Vagina (tissue), 2 donors: Measurements from ENCODE around the gene APRT. TPM values are rescaled to one million over a fixed set of nuclear protein-coding genes. Genes with fewer than 3 reads are reported as not detected.

ENCODE experiments used
- DNase-seq, 2 donors: peaks; one replicate each; pipeline ENCODE4 v3.0.0-alpha.2; 2017; ENCODE audit errors: extremely low spot score in 2 of 2
- H3K27ac ChIP-seq: fragments of 200-600 bp; sonication (generic); one replicate; pipeline ENCODE4 v1.5.1; 2019
- H3K27me3 ChIP-seq: fragments of 200-600 bp; sonication (generic); one replicate; pipeline ENCODE4 v1.5.1; 2019
- H3K36me3 ChIP-seq, 2 donors: fragments of 200-600 bp; sonication (generic); one replicate each; pipeline ENCODE4 v1.5.1; 2017 to 2019
- H3K4me1 ChIP-seq: fragments of 200-600 bp; sonication (generic); one replicate; pipeline ENCODE4 v1.5.1; 2019
- H3K4me3 ChIP-seq, 2 donors: fragments of 200-600 bp; sonication (generic); 1 replicate in 1 of 2; 2 replicates in 1 of 2; pipeline ENCODE4 v1.5.1; 2016 to 2019
- H3K9me3 ChIP-seq: fragments of 200-600 bp; sonication (generic); one replicate; pipeline ENCODE4 v1.5.1; 2019
- CTCF ChIP-seq, 3 experiments: fragments of 450-650 bp in 2 of 3; fragments of 200-600 bp in 1 of 3; sonication (generic) in 1 of 3; IDR thresholded peaks; one replicate each; pipeline ENCODE4 v1.5.1; 2017 to 2019; ENCODE audit warnings: antibody characterized with exemption in 3 of 3, mild to moderate bottlenecking in 2 of 3, moderate library complexity in 2 of 3
- POLR2A ChIP-seq, 2 donors: fragments of 450-650 bp; IDR thresholded peaks; one replicate each; pipeline ENCODE4 v1.6.1; 2017; ENCODE audit warnings: antibody characterized with exemption in 2 of 2, mild to moderate bottlenecking in 2 of 2, moderate library complexity in 2 of 2
- POLR2AphosphoS5 ChIP-seq, 2 donors: sonication (generic); formaldehyde crosslinking; IDR thresholded peaks; one replicate each; pipeline ENCODE4 v1.9.0; 2017; ENCODE audit warnings: antibody characterized with exemption in 2 of 2, mild to moderate bottlenecking in 2 of 2, low read depth in 1 of 2; ENCODE audit not compliant: insufficient read depth in 1 of 2
- intact Hi-C: fragments of 100-400 bp; cut with DNase I; formaldehyde crosslinking; loops from one replicate; pipeline ENCODE4 v1.15.1; 2023
- total RNA-seq: library from RNA; depleted of rRNA; stranded (reverse); fragments of >200 nt; gene quantifications from one replicate; pipeline ENCODE4 v1.2.3, GENCODE V29; 2016

The APRT gene
- total RNA-seq, 1 donor from 2014 or later, result 134 TPM

- Histone ChIP-seq H3K4me3 (no peak overlapping the region), H3K9me3 (no peaks in the 10 kb centered on the region), H3K27ac (no peak overlapping the region), H3K36me3 (no peaks in the 10 kb centered on the region), H3K4me1 (peaks cover 10% of the 10 kb centered on the region), H3K27me3 (no peaks in the 10 kb centered on the region)
- no peak for TF ChIP-seq CTCF (IDR thresholded peaks at IDR 0.05)
- no peak for TF ChIP-seq POLR2AphosphoS5 (IDR thresholded peaks at IDR 0.05; ENCODE audit: insufficient read depth in 1 of 2, low read depth in 1 of 2)
- no peak for TF ChIP-seq POLR2A (IDR thresholded peaks at IDR 0.05)
- DNase-seq, result no peak
- intact Hi-C loops, result no loop called here
These were observed 13.7 kb downstream of the APRT start for GRCh38 chr16:88798073-88798472.

- Histone ChIP-seq H3K27me3 (no peaks in the 10 kb centered on the region), H3K4me3 (no peak overlapping the region), H3K27ac (no peak overlapping the region), H3K36me3 (no peaks in the 10 kb centered on the region), H3K9me3 (no peaks in the 10 kb centered on the region), H3K4me1 (no peaks in the 10 kb centered on the region)
- no peak for DNase-seq
- intact Hi-C loops, result no loop called here
- no peak for TF ChIP-seq CTCF (IDR thresholded peaks at IDR 0.05)
- no peak for TF ChIP-seq POLR2AphosphoS5 (IDR thresholded peaks at IDR 0.05; ENCODE audit: insufficient read depth in 1 of 2, low read depth in 1 of 2)
- no peak for TF ChIP-seq POLR2A (IDR thresholded peaks at IDR 0.05)
These were observed 15.4 kb downstream of the APRT start for GRCh38 chr16:88796278-88796677.

GRCh38 chr16:88793251-88793954 is 18.3 kb downstream of the APRT start:
- TF ChIP-seq CTCF (IDR thresholded peaks at IDR 0.05) (no peak), POLR2A (IDR thresholded peaks at IDR 0.05) (no peak), POLR2AphosphoS5 (IDR thresholded peaks at IDR 0.05; ENCODE audit: insufficient read depth in 1 of 2, low read depth in 1 of 2) (no peak)
- H3K4me3 ChIP-seq, result no peak overlapping the region
- H3K4me1 ChIP-seq, result no peaks in the 10 kb centered on the region
- H3K27me3 ChIP-seq, result no peaks in the 10 kb centered on the region
- no peaks in the 10 kb centered on the region for H3K9me3 ChIP-seq
- intact Hi-C loops, result no loop called here
- H3K27ac ChIP-seq, result no peak overlapping the region
- no peaks in the 10 kb centered on the region for H3K36me3 ChIP-seq
- no peak for DNase-seq

GRCh38 chr16:88792668-88793250 is 19.0 kb downstream of the APRT start:
- Histone ChIP-seq H3K27me3 (no peaks in the 10 kb centered on the region), H3K27ac (no peak overlapping the region), H3K36me3 (no peaks in the 10 kb centered on the region), H3K4me3 (no peak overlapping the region), H3K4me1 (no peaks in the 10 kb centered on the region), H3K9me3 (no peaks in the 10 kb centered on the region)
- intact Hi-C loops, result no loop called here
- no peak for DNase-seq
- TF ChIP-seq POLR2A (IDR thresholded peaks at IDR 0.05) (no peak), CTCF (IDR thresholded peaks at IDR 0.05) (no peak), POLR2AphosphoS5 (IDR thresholded peaks at IDR 0.05; ENCODE audit: insufficient read depth in 1 of 2, low read depth in 1 of 2) (no peak)

- Histone ChIP-seq H3K4me3 (no peak overlapping the region), H3K4me1 (no peaks in the 10 kb centered on the region), H3K9me3 (no peaks in the 10 kb centered on the region), H3K27me3 (no peaks in the 10 kb centered on the region), H3K27ac (no peak overlapping the region), H3K36me3 (no peaks in the 10 kb centered on the region)
- TF ChIP-seq CTCF (IDR thresholded peaks at IDR 0.05) (no peak), POLR2AphosphoS5 (IDR thresholded peaks at IDR 0.05; ENCODE audit: insufficient read depth in 1 of 2, low read depth in 1 of 2) (no peak), POLR2A (IDR thresholded peaks at IDR 0.05) (no peak)
- intact Hi-C loops, result no loop called here
- DNase-seq, result no peak
These were observed 19.6 kb downstream of the APRT start for GRCh38 chr16:88792078-88792550.
